Left cardiac atrium (tissue), 4 donors: Measurements from ENCODE around the gene TRIB2. TPM values are rescaled to one million over a fixed set of nuclear protein-coding genes. Genes with fewer than 3 reads are reported as not detected.
A peak's percentile ranks its signal among the peaks of the same experiment; 100 is the strongest.

Experiments
- ATAC-seq, 2 donors: fragments of 200-7000 bp; cut with Tn5 transposase; one replicate each; pipeline ENCODE4 v1.9.1; 2020; ENCODE audit warnings: mild to moderate bottlenecking in 2 of 2, moderate library complexity in 2 of 2
- DNase-seq: peaks from one replicate; pipeline ENCODE4 v3.0.0-alpha.2; 2020
- intact Hi-C, 2 donors: fragments of 100-400 bp; cut with DNase I; formaldehyde crosslinking; loops; one replicate each; pipeline versions ENCODE4 v1.14.1 to v1.15.1; 2022 to 2023
- total RNA-seq, 2 donors: library from RNA; stranded (reverse); fragmentation: NEBNext Ultra II Directional; extraction: Animal tissue kit (Norgen Biotek cat#: 25700); gene quantifications; one replicate each; pipeline ENCODE4 v1.2.1, GENCODE V29; 2021
- donor health status: DM: no; HTN: yes; CAD: no.
- donor health status: DM: no; HTN: yes; CAD: no; lungs with severe emphysema.
- donor health status: DM: yes; HTN: yes; CAD: no.
- donor health status: Dilated cardiomyopathy.

The TRIB2 gene
- total RNA-seq, 2 donors from 2014 or later: 32.5 to 43.6 TPM

- ATAC-seq (peak; percentile 31 to 44), DNase-seq (peak; percentile 68)
- intact Hi-C loops: loop anchor here (2.0 to 10.0 kb wide), 7 partner anchors 173 to 885 kb away; no protein-coding TSS in a partner anchor
Observed at GRCh38 chr2:12717191-12718014, 667 bp downstream of the TRIB2 start.

GRCh38 chr2:12718015-12718671 is 1.4 kb downstream of the TRIB2 start:
- DNase-seq: no peak
- intact Hi-C loops: loop anchor here (5.0 to 10.0 kb wide), 5 partner anchors 173 to 886 kb away; no protein-coding TSS in a partner anchor

GRCh38 chr2:12718711-12719399 is 2.1 kb downstream of the TRIB2 start:
- no peak for ATAC-seq
- intact Hi-C loops: loop anchor here (5.0 to 10.0 kb wide), 5 partner anchors 174 to 887 kb away; no protein-coding TSS in a partner anchor
- DNase-seq: no peak

More at GRCh38 chr2:12718015-12718671, 1.4 kb downstream of the TRIB2 start:
- ATAC-seq: no peak

- intact Hi-C loops: loop anchor here (2.0 to 10.0 kb wide), 7 partner anchors 175 to 887 kb away; no protein-coding TSS in a partner anchor
- ATAC-seq (no peak), DNase-seq (no peak)
Observed at GRCh38 chr2:12719400-12720277, 2.9 kb downstream of the TRIB2 start.

- no peak for DNase-seq
- intact Hi-C loops: loop anchor here (2.0 to 5.0 kb wide), 2 partner anchors 209 to 212 kb away; no protein-coding TSS in a partner anchor
- no peak for ATAC-seq
Observed at GRCh38 chr2:12720278-12720620, 3.5 kb downstream of the TRIB2 start.

- DNase-seq: no peak
- no peak for ATAC-seq
- intact Hi-C loops: loop anchor here (2.0 to 5.0 kb wide), 2 partner anchors 208 to 211 kb away; no protein-coding TSS in a partner anchor
Observed at GRCh38 chr2:12720754-12721378, 4.1 kb downstream of the TRIB2 start.

GRCh38 chr2:12721566-12722446 is 5.1 kb downstream of the TRIB2 start:
- ATAC-seq: peak in 1 of 2 donors; percentile 26
- intact Hi-C loops: loop anchor here (2.0 to 5.0 kb wide), 2 partner anchors 207 to 210 kb away; no protein-coding TSS in a partner anchor
- DNase-seq: no peak

- intact Hi-C loops: loop anchor here in 1 of 2 donors (5.0 kb wide), 1 partner anchor 210 kb away; no protein-coding TSS in a partner anchor
- no peak for DNase-seq
- no peak for ATAC-seq
Observed at GRCh38 chr2:12722447-12723316, 5.9 kb downstream of the TRIB2 start.

- no peak for DNase-seq
- intact Hi-C loops: loop anchor here in 1 of 2 donors (5.0 kb wide), 1 partner anchor 208 kb away; no protein-coding TSS in a partner anchor
- ATAC-seq: no peak
Observed at GRCh38 chr2:12723736-12724463, 7.2 kb downstream of the TRIB2 start.

- ATAC-seq: peak; percentile 16 to 34
- intact Hi-C loops: no loop called here
- no peak for DNase-seq
Observed at GRCh38 chr2:12725233-12726187, 8.8 kb downstream of the TRIB2 start.

- intact Hi-C loops: no loop called here
- no peak for DNase-seq
- ATAC-seq: no peak
Observed at GRCh38 chr2:12726271-12726670, 9.5 kb downstream of the TRIB2 start.

- no peak for ATAC-seq
- intact Hi-C loops: no loop called here
Observed at GRCh38 chr2:12727065-12727464, 10.3 kb downstream of the TRIB2 start.

GRCh38 chr2:12727641-12728040 is 10.9 kb downstream of the TRIB2 start:
- intact Hi-C loops: no loop called here
- ATAC-seq (no peak), DNase-seq (no peak)

More at GRCh38 chr2:12727065-12727464, 10.3 kb downstream of the TRIB2 start:
- DNase-seq: no peak

- no peak for ATAC-seq
- intact Hi-C loops: no loop called here
Observed at GRCh38 chr2:12728221-12728777, 11.6 kb downstream of the TRIB2 start.

More at GRCh38 chr2:12728221-12728777, 11.6 kb downstream of the TRIB2 start:
- DNase-seq: no peak
